ENCODE measurements around the gene PTPRN2. TPM values are rescaled to one million over a fixed set of nuclear protein-coding genes. Genes with fewer than 3 reads are reported as not detected.

The PTPRN2 gene
- total RNA-seq, 1 experiment from 2014 or later, result 0.11 TPM

- POLR2A ChIA-PET (ENCODE audit: low non-redundant PET), result no interaction called here
- intact Hi-C loops (cut with micrococcal nuclease; ENCODE audit: unreplicated experiment), result no loop called here
- no peak for TF ChIP-seq CTCF (conservative IDR thresholded peaks at IDR 0.05; ENCODE audit: low read depth, low read length)
- H3K27ac ChIP-seq (ENCODE audit: low read depth, low read length, poor library complexity, severe bottlenecking), result no peak overlapping the region
- H3K27me3 ChIP-seq (replicated peaks; ENCODE audit: insufficient read depth, low read depth, low read length, poor library complexity), result no peaks in the 10 kb centered on the region
- H3K9me3 ChIP-seq (ENCODE audit: low read depth, low read length, poor library complexity, severe bottlenecking), result no peaks in the 10 kb centered on the region
- no peak overlapping the region for H3K4me3 ChIP-seq (ENCODE audit: low read depth, low read length, poor library complexity, severe bottlenecking)
- no peaks in the 10 kb centered on the region for H3K36me3 ChIP-seq (ENCODE audit: insufficient read depth, low read length, poor library complexity, severe bottlenecking)
- no TSS peak for BruUV-seq (replicated peaks)
- no peaks in the 10 kb centered on the region for H3K4me1 ChIP-seq (ENCODE audit: insufficient read depth, low read length, poor library complexity, severe bottlenecking)
- CTCF ChIA-PET, result no interaction called here
- no peak for DNase-seq (ENCODE audit: low spot score)
Measured at GRCh38 chr7:158550394-158550700, 37.3 kb downstream of the PTPRN2 start.

GRCh38 chr7:158549616-158550393 is 37.8 kb downstream of the PTPRN2 start:
- intact Hi-C loops (cut with micrococcal nuclease; ENCODE audit: unreplicated experiment), result no loop called here
- no peaks in the 10 kb centered on the region for H3K27me3 ChIP-seq (replicated peaks; ENCODE audit: insufficient read depth, low read depth, low read length, poor library complexity)
- POLR2A ChIA-PET (ENCODE audit: low non-redundant PET), result no interaction called here
- DNase-seq (ENCODE audit: low spot score), result peak; percentile 47
- no peak overlapping the region for H3K27ac ChIP-seq (ENCODE audit: low read depth, low read length, poor library complexity, severe bottlenecking)
- no TSS peak for BruUV-seq (replicated peaks)
- no peaks in the 10 kb centered on the region for H3K36me3 ChIP-seq (ENCODE audit: insufficient read depth, low read length, poor library complexity, severe bottlenecking)
- H3K4me1 ChIP-seq (ENCODE audit: insufficient read depth, low read length, poor library complexity, severe bottlenecking), result no peaks in the 10 kb centered on the region
- TF ChIP-seq CTCF (conservative IDR thresholded peaks at IDR 0.05; ENCODE audit: low read depth, low read length), result no peak
- TF ChIP-seq EZH2 (IDR thresholded peaks at IDR 0.05; ENCODE audit: borderline replicate concordance, low read depth, low read length, poor library complexity, severe bottlenecking), result no peak
- H3K4me3 ChIP-seq (ENCODE audit: low read depth, low read length, poor library complexity, severe bottlenecking), result no peak overlapping the region
- H3K9me3 ChIP-seq (ENCODE audit: low read depth, low read length, poor library complexity, severe bottlenecking), result no peaks in the 10 kb centered on the region
- CTCF ChIA-PET, result no interaction called here

GRCh38 chr7:158549176-158549615 is 38.4 kb downstream of the PTPRN2 start:
- no peaks in the 10 kb centered on the region for H3K36me3 ChIP-seq (ENCODE audit: insufficient read depth, low read length, poor library complexity, severe bottlenecking)
- H3K27ac ChIP-seq (ENCODE audit: low read depth, low read length, poor library complexity, severe bottlenecking), result no peak overlapping the region
- no peak overlapping the region for H3K4me3 ChIP-seq (ENCODE audit: low read depth, low read length, poor library complexity, severe bottlenecking)

More at GRCh38 chr7:158549176-158549615, 38.4 kb downstream of the PTPRN2 start:
- H3K27me3 ChIP-seq (replicated peaks; ENCODE audit: insufficient read depth, low read depth, low read length, poor library complexity), result no peaks in the 10 kb centered on the region
- ChIA-PET POLR2A (ENCODE audit: low non-redundant PET) (no interaction called here), CTCF (no interaction called here)
- TF ChIP-seq EZH2 (IDR thresholded peaks at IDR 0.05; ENCODE audit: borderline replicate concordance, low read depth, low read length, poor library complexity, severe bottlenecking), result no peak
- no peak for TF ChIP-seq CTCF (conservative IDR thresholded peaks at IDR 0.05; ENCODE audit: low read depth, low read length)
- H3K9me3 ChIP-seq (ENCODE audit: low read depth, low read length, poor library complexity, severe bottlenecking), result no peaks in the 10 kb centered on the region
- no peaks in the 10 kb centered on the region for H3K4me1 ChIP-seq (ENCODE audit: insufficient read depth, low read length, poor library complexity, severe bottlenecking)
- no peak for DNase-seq (ENCODE audit: low spot score)
- no TSS peak for BruUV-seq (replicated peaks)
- intact Hi-C loops (cut with micrococcal nuclease; ENCODE audit: unreplicated experiment), result no loop called here

All from A673 (cell line).